ENCODE data around the gene NOVA2.

Gene NOVA2

GRCh38 chr19:45935267-45935666 lies 38.4 kb downstream of the NOVA2 start:
- Histone ChIP-seq H3K4me1 (ENCODE audit: insufficient read depth, low read length) (no peaks in the 10 kb centered on the region), H3K9ac (ENCODE audit: low read depth, low read length) (no peak overlapping the region), H3K9me3 (ENCODE audit: control insufficient read depth, insufficient read depth, low read length) (no peaks in the 10 kb centered on the region), H3K36me3 (ENCODE audit: insufficient read depth, low read length) (no peaks in the 10 kb centered on the region)

- no peaks in the 10 kb centered on the region for H3K4me1 ChIP-seq (ENCODE audit: insufficient read depth, low read length)
- no peaks in the 10 kb centered on the region for H3K36me3 ChIP-seq (ENCODE audit: insufficient read depth, low read length)
- H3K9ac ChIP-seq (ENCODE audit: low read depth, low read length): no peak overlapping the region
- no peaks in the 10 kb centered on the region for H3K9me3 ChIP-seq (ENCODE audit: control insufficient read depth, insufficient read depth, low read length)
Measured at GRCh38 chr19:45934551-45935230, 39.0 kb downstream of the NOVA2 start.

GRCh38 chr19:45933759-45934158 lies 39.9 kb downstream of the NOVA2 start:
- no peak overlapping the region for H3K9ac ChIP-seq (ENCODE audit: low read depth, low read length)
- H3K4me1 ChIP-seq (ENCODE audit: insufficient read depth, low read length): 0 out of 2 replicates have a peak, but pooled peaks cover 6% of the 10 kb centered on the region
- no peaks in the 10 kb centered on the region for H3K36me3 ChIP-seq (ENCODE audit: insufficient read depth, low read length)
- no peaks in the 10 kb centered on the region for H3K9me3 ChIP-seq (ENCODE audit: control insufficient read depth, insufficient read depth, low read length)

- H3K9me3 ChIP-seq (ENCODE audit: control insufficient read depth, insufficient read depth, low read length): no peaks in the 10 kb centered on the region
- H3K4me1 ChIP-seq (ENCODE audit: insufficient read depth, low read length): 0 out of 2 replicates have a peak, but pooled peaks cover 7% of the 10 kb centered on the region
- no peaks in the 10 kb centered on the region for H3K36me3 ChIP-seq (ENCODE audit: insufficient read depth, low read length)
- H3K9ac ChIP-seq (ENCODE audit: low read depth, low read length): no peak overlapping the region
Measured at GRCh38 chr19:45931055-45931454, 42.6 kb downstream of the NOVA2 start.

- Histone ChIP-seq H3K9me3 (ENCODE audit: control insufficient read depth, insufficient read depth, low read length) (no peaks in the 10 kb centered on the region), H3K4me1 (ENCODE audit: insufficient read depth, low read length) (0 out of 2 replicates have a peak, but pooled peaks cover 7% of the 10 kb centered on the region), H3K36me3 (ENCODE audit: insufficient read depth, low read length) (no peaks in the 10 kb centered on the region), H3K9ac (ENCODE audit: low read depth, low read length) (no peak overlapping the region)
Measured at GRCh38 chr19:45929247-45929646, 44.4 kb downstream of the NOVA2 start.

- Histone ChIP-seq H3K9me3 (ENCODE audit: control insufficient read depth, insufficient read depth, low read length) (no peaks in the 10 kb centered on the region), H3K9ac (ENCODE audit: low read depth, low read length) (peak overlapping the region; percentile 36), H3K4me1 (ENCODE audit: insufficient read depth, low read length) (0 out of 2 replicates have a peak, but pooled peaks cover 7% of the 10 kb centered on the region), H3K36me3 (ENCODE audit: insufficient read depth, low read length) (no peaks in the 10 kb centered on the region)
Measured at GRCh38 chr19:45927565-45928261, 46.0 kb downstream of the NOVA2 start.

- H3K9ac ChIP-seq (ENCODE audit: low read depth, low read length): no peak overlapping the region
- H3K4me1 ChIP-seq (ENCODE audit: insufficient read depth, low read length): 0 out of 2 replicates have a peak, but pooled peaks cover 7% of the 10 kb centered on the region
- H3K9me3 ChIP-seq (ENCODE audit: control insufficient read depth, insufficient read depth, low read length): no peaks in the 10 kb centered on the region
- no peaks in the 10 kb centered on the region for H3K36me3 ChIP-seq (ENCODE audit: insufficient read depth, low read length)
Measured at GRCh38 chr19:45924891-45925447, 48.7 kb downstream of the NOVA2 start.

- Histone ChIP-seq H3K9me3 (ENCODE audit: control insufficient read depth, insufficient read depth, low read length) (no peaks in the 10 kb centered on the region), H3K9ac (ENCODE audit: low read depth, low read length) (no peak overlapping the region), H3K36me3 (ENCODE audit: insufficient read depth, low read length) (no peaks in the 10 kb centered on the region), H3K4me1 (ENCODE audit: insufficient read depth, low read length) (no peaks in the 10 kb centered on the region)
Measured at GRCh38 chr19:45922281-45922680, 51.4 kb downstream of the NOVA2 start.

GRCh38 chr19:45920458-45920857 lies 53.2 kb downstream of the NOVA2 start:
- Histone ChIP-seq H3K4me1 (ENCODE audit: insufficient read depth, low read length) (no peaks in the 10 kb centered on the region), H3K9me3 (ENCODE audit: control insufficient read depth, insufficient read depth, low read length) (no peaks in the 10 kb centered on the region), H3K36me3 (ENCODE audit: insufficient read depth, low read length) (no peaks in the 10 kb centered on the region), H3K9ac (ENCODE audit: low read depth, low read length) (no peak overlapping the region)

- H3K9ac ChIP-seq (ENCODE audit: low read depth, low read length): no peak overlapping the region
- H3K9me3 ChIP-seq (ENCODE audit: control insufficient read depth, insufficient read depth, low read length): no peaks in the 10 kb centered on the region
- H3K4me1 ChIP-seq (ENCODE audit: insufficient read depth, low read length): no peaks in the 10 kb centered on the region
- H3K36me3 ChIP-seq (ENCODE audit: insufficient read depth, low read length): no peaks in the 10 kb centered on the region
Measured at GRCh38 chr19:45919678-45920077, 54.0 kb downstream of the NOVA2 start.

GRCh38 chr19:45918721-45919120 lies 54.9 kb downstream of the NOVA2 start:
- no peaks in the 10 kb centered on the region for H3K36me3 ChIP-seq (ENCODE audit: insufficient read depth, low read length)
- H3K9ac ChIP-seq (ENCODE audit: low read depth, low read length): no peak overlapping the region
- H3K9me3 ChIP-seq (ENCODE audit: control insufficient read depth, insufficient read depth, low read length): no peaks in the 10 kb centered on the region
- H3K4me1 ChIP-seq (ENCODE audit: insufficient read depth, low read length): no peaks in the 10 kb centered on the region

- Histone ChIP-seq H3K9me3 (ENCODE audit: control insufficient read depth, insufficient read depth, low read length) (no peaks in the 10 kb centered on the region), H3K9ac (ENCODE audit: low read depth, low read length) (no peak overlapping the region), H3K4me1 (ENCODE audit: insufficient read depth, low read length) (no peaks in the 10 kb centered on the region), H3K36me3 (ENCODE audit: insufficient read depth, low read length) (no peaks in the 10 kb centered on the region)
Measured at GRCh38 chr19:45917421-45918091, 56.1 kb downstream of the NOVA2 start.

- Histone ChIP-seq H3K9me3 (ENCODE audit: control insufficient read depth, insufficient read depth, low read length) (no peaks in the 10 kb centered on the region), H3K36me3 (ENCODE audit: insufficient read depth, low read length) (no peaks in the 10 kb centered on the region), H3K9ac (ENCODE audit: low read depth, low read length) (no peak within 1 kb of the TSS), H3K4me1 (ENCODE audit: insufficient read depth, low read length) (no peaks in the 10 kb centered on the region)
Measured at GRCh38 chr19:45913874-45914830, 59.5 kb downstream of the NOVA2 start, which contains the start of gene NANOS2. TSS of gene NANOS2 (minus strand) at chr19:45914778. CDS start at chr19:45914693, 85 bp downstream.
